GM12878 (cell line): ENCODE data around the gene TUNAR. TPM values are rescaled to one million over a fixed set of nuclear protein-coding genes. Genes with fewer than 3 reads are reported as not detected.

ENCODE experiments used
- ATAC-seq: fragments of 200-7000 bp; cut with Tn5 transposase; 3 replicates; pipeline ENCODE4 v1.9.1; 2020; ENCODE audit warnings: mild to moderate bottlenecking, moderate library complexity
- BruUV-seq: library from RNA; stranded (reverse); fragments of 400-500 nt; replicated peaks from 2 replicates; lab custom pipeline; 2021; lab: Mats Ljungman, UMichigan
- CTCF ChIA-PET: fragments of 300-600 bp; sonication (Branson Sonifier 250); formaldehyde crosslinking; extraction: SDS; loops from one replicate; lab custom pipeline; 2021; ENCODE audit warnings: inconsistent platforms; lab: Yijun Ruan, JAX
- POLR2A ChIA-PET: fragments of 350-600 bp; formaldehyde crosslinking; extraction: SDS; loops from one replicate; lab custom pipeline; 2021; ENCODE audit warnings: inconsistent platforms; lab: Charles Lee
- RAD21 ChIA-PET: fragments of 300-600 bp; sonication (Branson Sonifier 250); formaldehyde crosslinking; loops from one replicate; lab custom pipeline; 2023; ENCODE audit warnings: antibody characterized with exemption; ENCODE audit not compliant: unreplicated experiment; lab: Charles Lee
- SMC1A ChIA-PET: fragments of 300-600 bp; sonication (Branson Sonifier 250); formaldehyde crosslinking; loops from one replicate; lab custom pipeline; 2023; ENCODE audit not compliant: unreplicated experiment, uncharacterized antibody; lab: Charles Lee
- DNase-seq: peaks from one replicate; pipeline ENCODE4 v3.0.0-alpha.2; 2011; ENCODE audit warnings: low read depth, low spot score
- FAIRE-seq: peaks from 3 replicates; lab custom pipeline; 2011; peaks lifted over from hg19 to GRCh38; lab: Jason Lieb, UNC
- H2AFZ ChIP-seq: 2 replicates; pipeline ENCODE4 v1.6.0; 2011; ENCODE audit warnings: low read depth, low read length, control low read depth; ENCODE audit not compliant: control insufficient read depth
- H3K27ac ChIP-seq: 2 replicates; pipeline ENCODE4 v1.5.1; 2011; ENCODE audit warnings: control low read depth; ENCODE audit not compliant: control insufficient read depth, insufficient read depth
- H3K27me3 ChIP-seq, 2 experiments: replicated peaks in 1 of 2; 2 replicates each; pipeline versions ENCODE4 v1.6.0 to v1.6.1; 2011; ENCODE audit warnings: low read length in 1 of 2; ENCODE audit not compliant: control insufficient read depth in 2 of 2, insufficient read depth in 2 of 2
- H3K36me3 ChIP-seq, 2 experiments: 2 replicates each; pipeline ENCODE4 v1.5.1; 2011; ENCODE audit warnings: low read length in 1 of 2; ENCODE audit not compliant: control insufficient read depth in 2 of 2, insufficient read depth in 2 of 2
- H3K4me1 ChIP-seq: 2 replicates; pipeline ENCODE4 v1.6.1; 2011; ENCODE audit warnings: mild to moderate bottlenecking, low read length, moderate library complexity, mixed read lengths; ENCODE audit not compliant: control insufficient read depth, insufficient read depth
- H3K4me2 ChIP-seq: 2 replicates; pipeline ENCODE4 v1.6.0; 2011; ENCODE audit warnings: control low read depth; ENCODE audit not compliant: control insufficient read depth, insufficient read depth
- H3K4me3 ChIP-seq: fragments of 200-600 bp; sonication (generic); 2 replicates; pipeline ENCODE4 v1.5.1; 2016
- H3K79me2 ChIP-seq: 2 replicates; pipeline ENCODE4 v1.6.0; 2011; ENCODE audit warnings: low read length; ENCODE audit not compliant: control insufficient read depth, insufficient read depth
- H3K9ac ChIP-seq: 2 replicates; pipeline ENCODE4 v1.8.0; 2011; ENCODE audit warnings: low read length, control low read depth, mixed read lengths; ENCODE audit not compliant: control insufficient read depth, insufficient read depth
- H3K9me3 ChIP-seq: replicated peaks from 3 replicates; pipeline ENCODE4 v1.5.1; 2011; ENCODE audit warnings: mild to moderate bottlenecking, low read length; ENCODE audit not compliant: control insufficient read depth, insufficient read depth
- H4K20me1 ChIP-seq: 2 replicates; pipeline ENCODE4 v1.6.0; 2011; ENCODE audit not compliant: control insufficient read depth, insufficient read depth
- GABPA ChIP-seq: IDR thresholded peaks from 2 replicates; pipeline ENCODE4 v1.6.1; 2014; ENCODE audit warnings: antibody characterized with exemption, low read depth, mild to moderate bottlenecking, inconsistent platforms
- HDAC6 ChIP-seq: fragments of 200-600 bp; sonication (generic); IDR thresholded peaks from one replicate; pipeline ENCODE4 v1.8.0; 2017; ENCODE audit warnings: antibody characterized with exemption; ENCODE audit not compliant: unreplicated experiment
- MTA2 ChIP-seq: fragments of 450-650 bp; IDR thresholded peaks from 2 replicates; pipeline ENCODE4 v1.6.1; 2016; ENCODE audit warnings: low read depth, mild to moderate bottlenecking, moderate library complexity
- RCOR1 ChIP-seq: conservative IDR thresholded peaks from 2 replicates; pipeline ENCODE4 v1.6.1; 2012; ENCODE audit warnings: low read depth, low read length, improper control_type of control experiment
- RFX5 ChIP-seq: IDR thresholded peaks from 2 replicates; pipeline ENCODE4 v1.6.1; 2011; ENCODE audit warnings: low read depth, low read length, improper control_type of control experiment
- WGBS: methylation state at CpG from one replicate; pipeline ENCODE4 v1.1.6; 2016; ENCODE audit warnings: low lambda C conversion rate; ENCODE audit not compliant: insufficient replicate concordance, insufficient coverage; ENCODE audit errors: missing lambda C conversion rate; 5-methylcytosine and 5-hydroxymethylcytosine counted together
- in situ Hi-C: fragments of 300-500 bp; cut with MboI; formaldehyde crosslinking; loops from 9 replicates; pipeline ENCODE4 v1.14.3; 2018; ENCODE audit warnings: mixed read lengths
- intact Hi-C: fragments of 100-400 bp; cut with micrococcal nuclease; formaldehyde crosslinking; loops from one replicate; pipeline ENCODE4 v1.14.2; 2022; ENCODE audit not compliant: unreplicated experiment
- polyA plus RNA-seq, 11 experiments: library from polyadenylated mRNA; depleted of rRNA in 4 of 11; unstranded in 6 of 11; stranded (reverse) in 5 of 11; fragments of >200 nt; fragmentation: Nextera tagmentation in 4 of 11; fragmentation: Illumina TruSeq in 1 of 11; extraction: Ambion mirVana in 4 of 11; extraction: Trizol in 1 of 11; gene quantifications; 1 replicate in 1 of 11; 2 replicates in 10 of 11; pipeline versions ENCODE4 v1.2.1 to v1.2.3, GENCODE V29; 2011 to 2016; ENCODE audit warnings: inconsistent platforms in 2 of 11, missing spikeins in 2 of 11, low read depth in 1 of 11
- total RNA-seq, 4 experiments: library from RNA; depleted of rRNA in 3 of 4; stranded (reverse); fragments of >200 nt in 3 of 4; fragmentation: Illumina TruSeq in 1 of 4; extraction: Trizol in 1 of 4; gene quantifications; 2 replicates each; pipeline versions ENCODE4 v1.2.1 to v1.2.3, GENCODE V29; 2013 to 2021

Gene TUNAR
- total and polyA plus RNA-seq, 10 of the 15 experiments (the other 5 are each of a cell fraction or from before 2014, with no cell fraction given): 0.02 TPM; not detected in 9

DNA sequence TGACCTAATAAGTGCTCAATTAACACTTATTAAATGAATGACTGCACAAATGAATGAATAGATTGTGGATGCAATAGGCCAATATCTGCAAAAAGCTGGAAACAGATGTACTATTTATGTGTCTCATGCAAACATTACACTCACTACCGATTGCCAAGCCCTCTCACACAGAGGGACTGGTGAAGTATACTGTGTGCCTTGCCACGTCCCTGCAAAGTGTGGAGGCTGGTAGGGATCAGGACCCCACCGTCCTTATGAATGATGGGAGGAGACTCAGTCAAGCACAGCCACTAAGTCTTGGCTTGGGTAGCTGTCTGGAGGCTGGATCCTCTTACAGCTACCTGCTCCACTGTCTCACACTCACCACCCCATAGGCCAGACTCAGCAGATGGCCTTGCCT, 3.9 kb upstream of the TUNAR start (continued):
- TF ChIP-seq MTA2 (no peak), RFX5 (no peak), GABPA (no peak)

DNA sequence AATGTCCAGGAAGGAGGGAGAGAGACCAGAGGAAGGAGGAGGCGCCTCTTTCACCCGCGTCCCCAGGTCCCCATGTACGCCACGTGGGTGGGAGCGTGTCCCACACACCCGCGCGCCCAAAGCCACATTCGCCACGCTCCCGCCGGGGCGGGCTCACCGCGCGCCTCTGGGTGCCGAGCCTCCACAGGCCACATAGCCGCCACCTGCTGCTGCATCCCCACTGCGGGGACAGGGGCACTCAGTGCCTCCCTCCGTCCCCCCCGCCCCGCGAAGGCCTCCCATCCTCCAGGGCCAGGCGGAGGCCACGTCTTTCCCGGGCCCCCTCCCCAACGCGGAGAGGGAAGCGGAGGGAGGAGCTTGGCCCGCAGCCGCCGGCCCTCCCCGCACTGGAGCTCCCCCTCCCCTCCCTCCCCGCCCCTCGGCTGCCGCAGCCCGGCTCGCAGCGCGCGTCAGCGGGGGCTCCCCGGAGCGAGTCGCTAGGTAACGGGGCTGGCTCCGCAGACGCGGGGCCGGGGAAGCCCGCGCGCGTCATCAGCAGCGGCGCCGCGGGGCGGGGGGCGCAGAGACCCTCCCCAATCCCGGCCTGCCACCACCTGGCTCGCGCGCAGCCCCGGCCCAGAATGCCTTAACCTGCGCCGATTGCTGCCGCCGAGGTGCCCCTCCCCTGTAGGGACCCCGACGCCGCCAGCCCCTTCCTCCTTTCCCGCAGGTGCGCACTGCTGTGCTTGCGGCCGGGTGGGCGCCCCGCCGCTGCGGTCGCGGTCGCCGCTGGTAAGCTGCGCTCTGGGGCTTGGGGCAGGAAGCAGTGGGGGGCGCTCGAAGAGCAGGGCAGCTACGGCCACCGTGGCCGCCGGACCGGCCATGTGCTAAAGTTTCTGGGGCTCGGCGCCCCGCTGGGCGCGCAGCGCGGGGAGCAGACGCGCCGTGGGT, 536 bp upstream of the TUNAR start:
- Histone ChIP-seq H2AFZ (no peak overlapping the region), H3K4me1 (no peaks in the 10 kb centered on the region), H4K20me1 (no peaks in the 10 kb centered on the region), H3K27ac (no peak overlapping the region), H3K36me3 (no peaks in the 10 kb centered on the region), H3K9ac (no peak overlapping the region), H3K79me2 (no peaks in the 10 kb centered on the region), H3K4me2 (no peak overlapping the region), H3K9me3 (no peaks in the 10 kb centered on the region), H3K27me3 (peaks cover 1 to 8% of the 10 kb centered on the region in 2 experiments; a peak in 3 of 4 replicates), H3K4me3 (no peak overlapping the region)
- ChIA-PET CTCF (no interaction called here), SMC1A (no interaction called here), POLR2A (no interaction called here), RAD21 (no interaction called here)
- 25% methylated on average over 62 of the region's 103 CpGs for WGBS
- in situ Hi-C loops (no loop called here), intact Hi-C loops (no loop called here)
- ATAC-seq (no peak), FAIRE-seq (no peak), DNase-seq (no peak)
- no TSS peak for BruUV-seq
- TF ChIP-seq HDAC6: peak; percentile 83
- TF ChIP-seq RCOR1: no peak
